Ovary (tissue), 3 donors: ENCODE results near the gene FRMD4A.

Experiments
- POLR2A ChIP-seq: fragments of 450-650 bp; IDR thresholded peaks from one replicate; pipeline ENCODE4 v1.6.1; 2017; ENCODE audit warnings: antibody characterized with exemption, mild to moderate bottlenecking, moderate library complexity
- TF ChIP-seq, protein P1 (sequence below), 3 donors: fragments of 450-650 bp in 2 of 3; fragments of 200-600 bp in 1 of 3; IDR thresholded peaks; one replicate each; pipeline versions ENCODE4 v1.5.1 to v1.8.0; 2016 to 2022; ENCODE audit warnings: antibody characterized with exemption in 3 of 3, mild to moderate bottlenecking in 1 of 3
- donor health status: DM: no; HTN: no; CAD: no.

DNA sequence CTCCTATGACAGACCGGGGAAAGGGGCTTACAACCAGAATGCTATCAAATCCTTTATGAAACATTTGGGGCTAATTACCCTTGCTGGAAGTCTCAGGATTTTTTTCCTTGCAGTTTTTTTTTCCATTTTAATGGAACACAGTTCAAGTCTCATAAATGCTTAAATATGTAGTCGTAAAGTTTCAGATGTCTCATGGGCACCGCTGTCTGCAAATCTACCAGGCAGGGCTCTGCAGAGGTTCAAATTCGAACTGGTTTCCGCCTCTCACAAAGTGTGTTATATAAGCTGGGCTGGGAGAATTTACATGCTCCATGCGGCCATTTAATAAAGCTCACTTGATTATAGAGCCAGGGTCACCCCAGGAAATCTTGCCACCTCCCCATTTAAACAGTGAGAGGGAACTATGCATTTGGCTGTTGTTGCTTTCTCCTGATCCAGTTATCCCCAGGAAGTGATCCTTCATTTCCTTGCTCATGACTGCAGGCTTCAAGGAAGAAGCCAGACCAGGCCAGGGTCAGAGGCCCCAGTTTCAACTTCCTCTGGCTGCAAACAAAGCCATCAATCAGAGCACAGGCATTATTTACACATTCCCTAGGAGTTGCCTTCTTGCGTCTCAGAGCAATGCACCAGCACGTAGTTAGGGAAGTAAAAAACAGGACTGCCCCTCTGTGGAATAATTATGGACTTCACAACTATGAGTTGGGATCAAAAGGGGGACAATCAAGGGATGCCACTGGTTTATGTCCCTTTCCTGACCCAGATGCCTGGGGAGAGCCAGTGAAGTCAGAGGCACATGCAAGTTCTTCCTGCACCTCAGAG is 385.1 kb downstream of the FRMD4A start:
- TF ChIP-seq, protein P1, sequence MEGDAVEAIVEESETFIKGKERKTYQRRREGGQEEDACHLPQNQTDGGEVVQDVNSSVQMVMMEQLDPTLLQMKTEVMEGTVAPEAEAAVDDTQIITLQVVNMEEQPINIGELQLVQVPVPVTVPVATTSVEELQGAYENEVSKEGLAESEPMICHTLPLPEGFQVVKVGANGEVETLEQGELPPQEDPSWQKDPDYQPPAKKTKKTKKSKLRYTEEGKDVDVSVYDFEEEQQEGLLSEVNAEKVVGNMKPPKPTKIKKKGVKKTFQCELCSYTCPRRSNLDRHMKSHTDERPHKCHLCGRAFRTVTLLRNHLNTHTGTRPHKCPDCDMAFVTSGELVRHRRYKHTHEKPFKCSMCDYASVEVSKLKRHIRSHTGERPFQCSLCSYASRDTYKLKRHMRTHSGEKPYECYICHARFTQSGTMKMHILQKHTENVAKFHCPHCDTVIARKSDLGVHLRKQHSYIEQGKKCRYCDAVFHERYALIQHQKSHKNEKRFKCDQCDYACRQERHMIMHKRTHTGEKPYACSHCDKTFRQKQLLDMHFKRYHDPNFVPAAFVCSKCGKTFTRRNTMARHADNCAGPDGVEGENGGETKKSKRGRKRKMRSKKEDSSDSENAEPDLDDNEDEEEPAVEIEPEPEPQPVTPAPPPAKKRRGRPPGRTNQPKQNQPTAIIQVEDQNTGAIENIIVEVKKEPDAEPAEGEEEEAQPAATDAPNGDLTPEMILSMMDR (IDR thresholded peaks at IDR 0.05) = no peak
- no peak for TF ChIP-seq POLR2A
